HL-60 (cell line): Measurements from ENCODE around the gene DUSP19.

Experiments
- DNase-seq, 2 experiments: peaks; one replicate each; pipeline ENCODE4 v3.0.0-alpha.2; 2010 to 2020; ENCODE audit warnings: low read depth in 1 of 2, low spot score in 1 of 2
- H3K27ac ChIP-seq: fragments of 250-450 bp; sonication (Bioruptor Pico); replicated peaks from 2 replicates; pipeline ENCODE4 v1.5.1; 2020; ENCODE audit warnings: mild to moderate bottlenecking, moderate library complexity
- H3K27me3 ChIP-seq: fragments of 250-450 bp; sonication (Bioruptor Pico); 2 replicates; pipeline ENCODE4 v1.5.1; 2021; ENCODE audit warnings: mild to moderate bottlenecking, moderate library complexity; ENCODE audit not compliant: insufficient read depth, poor library complexity, severe bottlenecking
- H3K4me3 ChIP-seq: replicated peaks from 2 replicates; pipeline ENCODE4 v1.5.1; 2011; ENCODE audit warnings: mild to moderate bottlenecking, control low read depth, low read length; ENCODE audit not compliant: insufficient read depth
- CTCF ChIP-seq: IDR thresholded peaks from one replicate; pipeline ENCODE4 v1.5.1; 2011; ENCODE audit warnings: low read length, control low read depth, inconsistent platforms; ENCODE audit not compliant: insufficient read depth
- GABPA ChIP-seq: IDR thresholded peaks from 2 replicates; pipeline ENCODE4 v1.6.1; 2012; ENCODE audit warnings: low read depth
- POLR2AphosphoS5 ChIP-seq: IDR thresholded peaks from 2 replicates; pipeline ENCODE4 v1.6.1; 2012; ENCODE audit warnings: low read depth
- SPI1 ChIP-seq: IDR thresholded peaks from 2 replicates; pipeline ENCODE4 v1.6.1; 2012; ENCODE audit warnings: low read depth, mild to moderate bottlenecking, borderline replicate concordance
- TF ChIP-seq, protein P1 (sequence below): IDR thresholded peaks from 2 replicates; pipeline ENCODE4 v1.6.1; 2012; ENCODE audit warnings: low read depth; ENCODE audit not compliant: insufficient replicate concordance

DUSP19 gene

DNA sequence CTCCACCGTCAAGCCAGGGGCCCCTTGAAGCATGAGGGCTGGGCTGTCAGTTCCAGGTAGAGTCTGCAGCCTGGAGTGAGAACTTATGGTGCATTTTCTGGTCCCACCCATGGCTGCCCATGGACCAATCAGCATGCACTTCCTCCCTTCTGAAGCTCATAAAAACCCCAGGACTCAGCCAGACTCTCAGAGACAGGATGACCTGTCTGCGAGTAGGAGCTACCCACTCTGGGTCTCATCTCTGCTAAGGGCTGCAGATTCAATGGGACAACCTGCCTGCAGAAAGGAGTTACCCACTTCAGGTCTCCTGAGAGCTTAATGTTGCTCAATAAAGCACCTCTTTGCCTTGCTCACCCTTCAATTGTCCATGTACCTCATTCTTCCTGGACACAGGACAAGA, 9.4 kb upstream of the DUSP19 start:
- TF ChIP-seq, protein P1, sequence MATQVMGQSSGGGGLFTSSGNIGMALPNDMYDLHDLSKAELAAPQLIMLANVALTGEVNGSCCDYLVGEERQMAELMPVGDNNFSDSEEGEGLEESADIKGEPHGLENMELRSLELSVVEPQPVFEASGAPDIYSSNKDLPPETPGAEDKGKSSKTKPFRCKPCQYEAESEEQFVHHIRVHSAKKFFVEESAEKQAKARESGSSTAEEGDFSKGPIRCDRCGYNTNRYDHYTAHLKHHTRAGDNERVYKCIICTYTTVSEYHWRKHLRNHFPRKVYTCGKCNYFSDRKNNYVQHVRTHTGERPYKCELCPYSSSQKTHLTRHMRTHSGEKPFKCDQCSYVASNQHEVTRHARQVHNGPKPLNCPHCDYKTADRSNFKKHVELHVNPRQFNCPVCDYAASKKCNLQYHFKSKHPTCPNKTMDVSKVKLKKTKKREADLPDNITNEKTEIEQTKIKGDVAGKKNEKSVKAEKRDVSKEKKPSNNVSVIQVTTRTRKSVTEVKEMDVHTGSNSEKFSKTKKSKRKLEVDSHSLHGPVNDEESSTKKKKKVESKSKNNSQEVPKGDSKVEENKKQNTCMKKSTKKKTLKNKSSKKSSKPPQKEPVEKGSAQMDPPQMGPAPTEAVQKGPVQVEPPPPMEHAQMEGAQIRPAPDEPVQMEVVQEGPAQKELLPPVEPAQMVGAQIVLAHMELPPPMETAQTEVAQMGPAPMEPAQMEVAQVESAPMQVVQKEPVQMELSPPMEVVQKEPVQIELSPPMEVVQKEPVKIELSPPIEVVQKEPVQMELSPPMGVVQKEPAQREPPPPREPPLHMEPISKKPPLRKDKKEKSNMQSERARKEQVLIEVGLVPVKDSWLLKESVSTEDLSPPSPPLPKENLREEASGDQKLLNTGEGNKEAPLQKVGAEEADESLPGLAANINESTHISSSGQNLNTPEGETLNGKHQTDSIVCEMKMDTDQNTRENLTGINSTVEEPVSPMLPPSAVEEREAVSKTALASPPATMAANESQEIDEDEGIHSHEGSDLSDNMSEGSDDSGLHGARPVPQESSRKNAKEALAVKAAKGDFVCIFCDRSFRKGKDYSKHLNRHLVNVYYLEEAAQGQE, result no peak
- no peak for TF ChIP-seq SPI1
- TF ChIP-seq CTCF, result no peak
- TF ChIP-seq GABPA, result no peak
- TF ChIP-seq POLR2AphosphoS5, result no peak
- Histone ChIP-seq H3K4me3 (no peak overlapping the region), H3K27ac (no peak overlapping the region), H3K27me3 (no peaks in the 10 kb centered on the region)
- DNase-seq, result no peak

GRCh38 chr2:183070942-183071844, 7.4 kb upstream of the DUSP19 start:
- DNase-seq, result no peak
- TF ChIP-seq CTCF, result no peak
- no peak for TF ChIP-seq SPI1
- no peak for TF ChIP-seq GABPA
- TF ChIP-seq, protein P1, result no peak
- TF ChIP-seq POLR2AphosphoS5, result no peak
- H3K27ac ChIP-seq, result no peak overlapping the region
- H3K27me3 ChIP-seq, result peaks cover 6% of the 10 kb centered on the region
- no peak overlapping the region for H3K4me3 ChIP-seq

- DNase-seq, result no peak
- H3K27me3 ChIP-seq, result peaks cover 6% of the 10 kb centered on the region
- H3K27ac ChIP-seq, result no peak overlapping the region
- TF ChIP-seq SPI1, result no peak
- TF ChIP-seq, protein P1, result no peak
- H3K4me3 ChIP-seq, result no peak overlapping the region
These were observed 6.4 kb upstream of the DUSP19 start for GRCh38 chr2:183072177-183072576.
